AG08395 (cell line): ENCODE results near the gene IL6R.
"Not testable (repeated sequence)": the region's sequence is repeated elsewhere in the genome, so short reads cannot be mapped to it uniquely, and the experiment has no call there.

Experiments
- DNase-seq: peaks from one replicate; pipeline ENCODE4 v3.0.0; 2012; ENCODE audit warnings: mixed read lengths, low spot score

Gene IL6R

DNA sequence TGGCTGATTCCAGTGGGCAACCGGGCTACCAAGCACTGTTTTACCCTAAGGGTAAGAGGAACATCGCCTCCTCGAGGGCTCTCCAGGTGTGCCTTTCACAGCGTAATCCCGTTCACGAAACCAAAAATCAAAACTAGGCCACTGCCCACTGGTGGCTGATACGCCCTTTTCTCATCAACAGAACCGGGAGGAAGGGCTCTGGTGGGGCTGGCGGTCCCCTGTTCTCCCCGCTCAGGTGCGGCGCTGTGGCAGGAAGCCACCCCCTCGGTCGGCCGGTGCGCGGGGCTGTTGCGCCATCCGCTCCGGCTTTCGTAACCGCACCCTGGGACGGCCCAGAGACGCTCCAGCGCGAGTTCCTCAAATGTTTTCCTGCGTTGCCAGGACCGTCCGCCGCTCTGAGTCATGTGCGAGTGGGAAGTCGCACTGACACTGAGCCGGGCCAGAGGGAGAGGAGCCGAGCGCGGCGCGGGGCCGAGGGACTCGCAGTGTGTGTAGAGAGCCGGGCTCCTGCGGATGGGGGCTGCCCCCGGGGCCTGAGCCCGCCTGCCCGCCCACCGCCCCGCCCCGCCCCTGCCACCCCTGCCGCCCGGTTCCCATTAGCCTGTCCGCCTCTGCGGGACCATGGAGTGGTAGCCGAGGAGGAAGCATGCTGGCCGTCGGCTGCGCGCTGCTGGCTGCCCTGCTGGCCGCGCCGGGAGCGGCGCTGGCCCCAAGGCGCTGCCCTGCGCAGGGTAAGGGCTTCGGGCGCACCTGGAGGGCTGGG is at the start of gene IL6R:
Gene IL6R (plus strand): TSS at position 360 of the 763 bp plus-strand sequence. CDS start 287 bp downstream, at position 647.
- DNase-seq = peak; percentile 91

DNA sequence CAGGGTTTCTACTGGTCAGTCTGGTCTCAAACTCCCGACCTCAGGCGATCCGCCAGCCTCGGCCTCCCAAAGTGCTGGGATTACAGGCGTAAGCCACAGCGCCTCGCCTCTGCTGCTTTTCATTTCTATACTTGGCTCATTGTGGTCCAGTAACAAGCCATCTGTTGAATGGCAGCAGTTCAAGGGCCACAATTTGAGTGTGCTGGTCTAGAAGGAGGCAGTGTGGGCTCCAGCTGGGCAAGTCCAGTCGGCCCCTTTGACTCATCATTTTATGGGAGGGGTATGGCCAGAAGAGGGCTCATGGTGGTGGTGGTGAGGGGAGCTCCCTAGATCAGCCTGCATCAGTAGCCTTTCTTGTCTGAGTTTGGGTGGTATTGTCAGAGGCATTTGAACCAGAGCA is 46.6 kb upstream of the IL6R start:
- peak; percentile 0 for DNase-seq

DNA sequence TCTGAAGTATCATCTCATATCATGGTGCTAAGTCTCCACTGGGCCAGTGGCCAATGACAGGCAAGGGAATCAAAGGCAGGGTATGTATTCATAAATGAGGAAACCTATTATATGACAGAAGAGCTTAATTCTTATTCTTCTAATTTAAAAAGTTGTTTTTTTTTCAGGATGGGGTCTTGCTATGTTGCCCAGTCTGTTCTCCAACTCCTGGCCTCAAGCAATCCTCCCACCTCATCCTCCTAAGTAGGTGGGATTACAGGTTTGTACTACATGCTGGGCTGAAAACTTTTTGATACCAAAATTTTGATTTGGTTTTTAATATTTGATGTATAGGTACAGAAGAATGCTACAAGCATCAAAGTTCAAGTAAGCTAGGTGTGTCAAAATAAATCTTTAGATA is 44.9 kb upstream of the IL6R start:
- DNase-seq = no peak

GRCh38 chr1:154360881-154361280 is 44.3 kb upstream of the IL6R start:
- DNase-seq = not testable (repeated sequence)

GRCh38 chr1:154361357-154361756 is 43.8 kb upstream of the IL6R start:
- peak; percentile 1 for DNase-seq

DNA sequence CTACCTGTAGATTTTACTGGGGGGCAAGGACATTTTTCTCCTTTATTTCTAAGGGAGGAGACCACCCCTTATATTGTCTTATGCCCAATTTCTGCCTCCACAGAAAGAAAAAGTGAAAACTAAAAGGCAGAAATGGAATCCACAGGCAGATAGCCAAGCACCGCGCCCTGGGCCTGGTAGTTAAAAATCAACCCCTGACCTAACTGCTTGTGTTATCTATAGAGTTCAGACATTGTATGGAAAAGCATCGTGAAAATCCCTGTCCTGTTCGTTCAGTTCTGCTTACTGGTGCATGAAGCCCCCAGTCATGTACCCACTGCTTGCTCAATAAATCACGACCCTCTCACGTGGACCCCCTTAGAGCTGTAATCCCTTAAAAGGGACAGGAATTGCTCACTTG is 33.7 kb upstream of the IL6R start:
- DNase-seq = no peak

- DNase-seq = not testable (repeated sequence)
Measured at GRCh38 chr1:154373777-154374357, 31.3 kb upstream of the IL6R start.

GRCh38 chr1:154379301-154379700 is 25.8 kb upstream of the IL6R start:
- no peak for DNase-seq

DNA sequence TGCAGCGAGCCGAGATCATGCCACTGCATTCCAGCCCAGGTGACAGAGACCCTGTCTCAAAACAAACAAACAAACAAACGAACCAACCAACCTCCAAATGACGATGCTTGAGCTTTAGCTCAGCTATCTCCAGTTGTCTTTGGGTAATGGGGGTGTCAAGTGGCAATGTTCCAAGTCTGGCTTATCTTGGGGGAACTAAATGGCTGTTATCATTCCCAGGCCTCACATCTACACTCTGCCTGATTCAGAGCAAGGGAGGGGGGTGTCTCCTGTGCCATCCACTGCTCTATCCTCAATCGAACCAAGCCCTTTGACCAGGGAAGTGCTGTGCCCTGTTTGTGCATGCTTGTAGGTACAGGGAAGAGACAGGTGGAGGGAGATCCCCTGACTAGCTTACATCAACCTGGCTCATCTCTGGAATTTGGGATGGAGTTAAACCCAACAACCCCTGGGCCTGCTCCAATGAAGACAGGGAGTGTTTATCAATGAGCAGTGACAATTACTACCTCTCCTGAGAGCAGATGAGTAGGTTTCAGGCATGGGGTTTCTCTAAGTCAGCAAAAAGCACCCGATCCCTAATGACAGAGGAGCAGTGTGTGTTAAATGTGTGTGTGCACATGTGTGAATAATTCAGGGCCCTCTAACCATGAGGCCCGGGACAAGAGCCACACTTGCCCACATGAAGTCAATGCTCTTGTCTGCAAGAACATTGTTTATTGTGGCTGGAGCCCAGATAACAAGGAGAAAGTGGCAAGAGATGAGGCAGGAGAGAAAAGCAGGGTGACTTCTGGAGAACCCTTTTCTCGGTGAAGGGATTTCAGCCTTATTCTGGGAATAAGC is 20.3 kb upstream of the IL6R start:
- DNase-seq = no peak

DNA sequence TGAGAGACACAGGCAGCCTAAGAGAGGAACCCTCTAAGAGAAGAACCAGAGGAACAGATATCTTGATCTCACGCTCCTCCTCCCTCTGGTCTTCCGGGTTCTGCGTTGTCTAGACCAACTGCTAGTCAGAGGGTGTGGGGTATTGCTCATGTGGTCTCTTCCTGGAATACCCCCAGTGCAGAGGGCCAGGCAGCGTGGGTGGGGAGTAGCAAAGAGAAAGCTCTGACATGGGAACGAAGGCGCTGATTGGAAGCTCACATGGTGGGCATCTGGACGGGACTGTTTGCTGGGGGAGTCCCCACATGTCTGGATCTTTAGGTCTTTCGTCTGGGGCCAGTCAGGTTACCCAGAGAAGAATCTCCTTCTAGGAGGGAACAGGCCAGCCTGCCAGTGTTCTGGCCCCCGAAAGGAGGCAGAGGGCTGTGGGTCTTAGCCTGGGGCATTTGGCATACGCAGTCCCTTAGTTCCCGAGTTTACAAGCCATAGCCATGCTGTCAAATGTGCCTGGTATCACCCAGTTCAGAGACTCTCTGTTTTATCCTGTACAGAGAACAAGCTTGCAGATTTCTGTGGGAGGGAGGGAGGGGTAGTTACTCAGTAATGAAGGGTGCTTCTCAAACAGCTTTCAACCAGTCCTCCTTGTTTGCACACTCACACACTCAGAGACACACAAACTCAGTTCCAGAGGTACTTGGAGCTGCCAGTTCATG is 18.3 kb upstream of the IL6R start:
- DNase-seq = peak; percentile 23

DNA sequence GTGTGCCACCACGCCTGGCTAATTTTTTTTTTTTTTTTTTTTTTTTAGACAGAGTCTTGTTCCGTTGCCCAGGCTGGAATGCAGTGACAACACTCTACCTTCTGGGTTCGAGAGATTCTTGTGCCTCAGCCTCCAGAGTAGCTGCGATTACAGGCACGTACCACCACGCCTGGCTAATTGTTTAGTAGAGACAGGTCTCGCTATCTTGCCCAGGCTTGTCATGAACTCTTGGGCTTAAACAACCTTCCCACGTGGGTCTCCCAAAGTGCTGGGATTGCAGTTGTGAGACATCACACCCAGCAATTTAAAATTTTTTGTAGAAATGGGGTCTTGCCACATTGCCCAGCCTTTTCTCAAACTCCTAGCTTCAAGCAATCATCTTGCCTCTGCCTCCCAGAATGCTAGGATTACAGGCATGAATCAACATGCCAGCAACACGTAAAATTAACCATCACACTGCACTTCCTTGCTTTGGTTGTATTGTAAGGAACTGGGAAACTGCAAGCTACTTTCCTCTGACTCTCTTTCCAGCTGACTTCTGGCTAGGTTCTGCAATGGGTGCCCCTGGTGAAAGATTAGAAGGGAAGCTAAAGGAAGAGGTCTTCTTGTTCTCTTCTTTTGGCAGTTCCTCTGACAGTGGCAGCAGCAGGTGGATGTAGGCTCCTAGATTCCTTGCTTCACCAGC is 13.9 kb upstream of the IL6R start:
- DNase-seq = no peak

- DNase-seq = no peak
Measured at GRCh38 chr1:154398141-154398540, 7.0 kb upstream of the IL6R start.

GRCh38 chr1:154398678-154399077 is 6.5 kb upstream of the IL6R start:
- no peak for DNase-seq

DNA sequence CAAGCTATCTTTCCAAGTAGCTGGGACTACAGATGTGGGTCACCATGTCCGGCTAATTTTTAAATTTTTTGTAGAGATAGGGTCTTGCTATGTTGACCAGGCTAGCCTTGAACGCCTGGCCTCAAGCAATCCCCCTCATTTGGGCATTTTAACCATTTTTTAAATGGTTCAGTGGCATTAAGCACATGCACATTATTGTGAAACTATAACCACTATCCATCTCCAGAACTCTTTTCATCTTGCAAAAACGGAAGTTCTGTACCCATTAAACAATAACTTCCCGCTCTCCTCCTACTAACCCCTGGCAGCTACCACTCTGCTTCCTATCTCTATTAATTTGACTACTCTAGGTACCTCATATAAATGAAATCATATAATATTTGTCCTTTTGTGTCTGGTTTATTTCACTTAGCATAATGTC is 4.8 kb upstream of the IL6R start:
- DNase-seq = no peak

- DNase-seq = no peak
Measured at GRCh38 chr1:154402409-154402921, 2.7 kb upstream of the IL6R start.

DNA sequence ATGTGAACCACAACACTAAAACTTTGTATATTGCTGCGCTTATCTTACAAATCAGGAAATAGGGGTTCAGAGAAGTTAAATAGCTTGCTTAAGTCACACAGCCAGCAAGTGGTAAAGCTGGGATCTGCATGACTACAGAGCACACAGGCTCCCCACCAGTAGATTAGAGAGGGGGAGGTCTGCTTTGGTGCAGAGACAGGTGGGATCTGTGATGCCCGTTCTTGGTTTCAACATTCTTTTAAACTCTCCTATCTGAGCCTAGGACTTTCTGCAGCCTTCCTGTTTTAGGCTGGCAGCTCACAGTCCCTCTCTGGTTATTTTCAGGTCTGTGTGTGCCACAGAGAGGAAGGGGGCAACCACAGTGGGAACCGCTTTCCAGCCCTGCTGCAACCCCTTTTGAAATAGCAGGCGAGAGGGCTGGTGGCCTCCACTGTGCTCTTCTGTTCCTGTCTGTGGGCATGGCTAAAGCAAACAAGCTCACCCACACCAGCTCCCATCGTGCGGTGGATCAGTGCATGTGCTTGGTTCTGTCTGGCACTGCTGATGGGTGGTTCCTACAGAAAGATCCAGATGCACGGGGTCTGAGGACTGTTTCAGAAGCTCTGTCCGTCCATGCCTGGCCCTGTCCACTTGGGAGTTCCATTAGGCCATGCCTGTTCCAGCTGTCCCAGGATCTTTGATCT is 1.7 kb upstream of the IL6R start:
- no peak for DNase-seq

GRCh38 chr1:154403983-154404382 is 1.2 kb upstream of the IL6R start:
- DNase-seq = no peak

DNA sequence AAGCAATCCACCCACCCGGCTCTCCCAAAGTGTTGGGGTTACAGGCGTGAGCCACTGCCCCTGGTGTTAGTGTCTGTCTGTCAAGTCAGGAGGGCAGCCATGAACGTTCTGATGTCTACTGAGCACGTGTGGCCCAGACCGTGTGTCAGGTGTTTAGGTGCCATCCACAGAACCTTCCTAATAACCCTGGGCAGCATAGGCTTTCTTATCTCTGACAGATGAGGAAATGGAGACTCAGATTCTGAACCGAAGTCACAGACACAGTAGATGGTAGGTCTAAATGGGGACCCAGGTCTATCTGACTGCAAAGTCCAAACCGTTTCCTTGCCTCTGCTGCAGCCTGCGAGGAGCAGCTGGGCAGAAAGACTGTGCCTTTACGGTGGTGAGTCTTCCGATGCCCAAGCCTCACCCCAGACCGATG is 622 bp upstream of the IL6R start:
- no peak for DNase-seq

DNA sequence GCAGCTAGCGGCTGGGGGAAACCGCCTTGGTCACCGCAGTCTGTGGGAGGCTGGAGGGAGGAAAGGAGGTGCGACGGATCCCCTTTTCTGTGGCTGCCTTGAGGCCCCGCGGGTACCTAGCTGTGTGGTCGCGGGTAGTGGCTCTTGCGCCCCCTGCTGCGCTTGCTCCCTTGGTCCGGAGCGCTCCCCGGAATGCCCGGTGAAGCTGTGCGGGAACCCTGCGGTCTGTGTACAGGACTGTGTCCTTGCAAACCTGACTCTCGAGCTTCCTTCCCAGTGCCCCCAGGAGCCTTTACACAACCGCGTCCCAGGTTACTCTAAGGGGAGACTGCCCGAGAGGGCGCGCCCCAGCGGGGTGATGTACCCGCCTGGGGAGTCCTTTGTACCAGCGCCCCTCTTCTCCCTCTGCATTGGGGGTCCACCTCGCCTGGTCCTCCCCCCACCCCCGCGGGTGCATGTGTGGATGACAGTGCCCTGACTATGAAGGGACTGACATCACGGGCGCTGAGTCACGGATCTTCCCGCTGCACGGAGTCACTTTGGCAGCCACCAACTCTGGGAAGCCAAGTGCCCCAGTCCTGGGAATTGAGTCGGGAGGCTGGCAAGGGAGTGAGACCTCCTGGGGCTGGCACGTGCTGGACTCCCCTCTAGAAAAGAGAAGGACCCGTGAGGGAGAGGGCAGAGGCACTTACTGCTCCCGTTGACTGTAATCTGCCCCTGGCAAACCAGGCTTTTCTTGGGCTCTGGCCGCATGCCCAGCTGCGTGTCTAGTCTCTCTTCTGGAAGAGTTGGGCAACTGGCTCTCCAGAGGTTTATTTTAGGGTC is 816 bp downstream of the IL6R start:
- DNase-seq = peak; percentile 79

DNA sequence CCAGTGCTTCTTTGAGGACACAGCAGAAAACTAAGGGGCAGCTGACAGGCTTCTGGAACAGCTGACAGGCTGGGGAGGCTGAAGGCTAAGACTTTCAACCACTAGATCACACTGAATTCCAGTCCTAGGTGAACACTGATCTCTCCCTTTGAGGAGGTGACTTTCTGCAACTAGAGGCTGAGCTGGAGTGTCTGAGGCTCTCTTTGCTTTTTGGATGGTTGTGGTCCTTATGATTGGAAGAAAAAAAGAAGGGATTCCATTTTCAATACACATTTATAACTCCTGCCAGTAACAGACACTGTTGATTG is 1.4 kb downstream of the IL6R start:
- no peak for DNase-seq
